ENCODE data around the gene ABCA6. TPM values are rescaled to one million over a fixed set of nuclear protein-coding genes. Genes with fewer than 3 reads are reported as not detected.

The ABCA6 gene
- total RNA-seq, 1 experiment from 2014 or later: not detected

GRCh38 chr17:69047368-69048263 lies 94.1 kb downstream of the ABCA6 start:
- DNase-seq (ENCODE audit: low read depth): no peak

- no peak for DNase-seq (ENCODE audit: low read depth)
Measured at GRCh38 chr17:69046121-69046807, 95.4 kb downstream of the ABCA6 start.

- no peak for DNase-seq (ENCODE audit: low read depth)
Measured at GRCh38 chr17:69045646-69046045, 96.0 kb downstream of the ABCA6 start.

- no peak for DNase-seq (ENCODE audit: low read depth)
Measured at GRCh38 chr17:69044371-69044770, 97.3 kb downstream of the ABCA6 start.

GRCh38 chr17:69043098-69043734 lies 98.5 kb downstream of the ABCA6 start:
- no peak for DNase-seq (ENCODE audit: low read depth)

GRCh38 chr17:69042308-69042707 lies 99.4 kb downstream of the ABCA6 start:
- no peak for DNase-seq (ENCODE audit: low read depth)

- no peak for DNase-seq (ENCODE audit: low read depth)
Measured at GRCh38 chr17:69031839-69032238, 109.9 kb downstream of the ABCA6 start.

- no peak for DNase-seq (ENCODE audit: low read depth)
Measured at GRCh38 chr17:69030169-69030568, 111.5 kb downstream of the ABCA6 start.

Other genes starting within 250 kb of the ABCA6 start
- 2.1 TPM in 1 of 2 replicates, not detected in the other for gene ABCA8, start 186.5 kb downstream of the ABCA6 start, total RNA-seq (2014; rRNA removed; shearing (Covaris generic))
- gene ABCA9, start 81.0 kb downstream of the ABCA6 start, total RNA-seq (2014; rRNA removed; shearing (Covaris generic)): 0.09 TPM in 1 of 2 replicates, not detected in the other
- 0.06 TPM in 1 of 2 replicates, not detected in the other for gene ABCA10, start 86.9 kb upstream of the ABCA6 start, total RNA-seq (2014; rRNA removed; shearing (Covaris generic))
- 4.0 and 9.7 TPM in 2 replicates for gene ABCA5, start 185.2 kb upstream of the ABCA6 start, total RNA-seq (2014; rRNA removed; shearing (Covaris generic))

Measured in Daoy (cell line).